HepG2 (cell line): ENCODE results near the gene SOX13. TPM values are rescaled to one million over a fixed set of nuclear protein-coding genes. Genes with fewer than 3 reads are reported as not detected.

Source experiments
- ATF1 ChIP-seq: IDR thresholded peaks from 2 replicates; pipeline ENCODE4 v1.6.1; 2016; ENCODE audit warnings: mild to moderate bottlenecking, control low read depth
- CSRNP2 ChIP-seq: sonication (generic); formaldehyde crosslinking; conservative IDR thresholded peaks from 2 replicates; pipeline ENCODE4 v1.8.0; 2022; ENCODE audit warnings: low read depth, missing genetic modification reagents
- KDM5B ChIP-seq: sonication (generic); formaldehyde crosslinking; IDR thresholded peaks from 2 replicates; pipeline ENCODE4 v1.4.0; 2020; ENCODE audit warnings: missing genetic modification reagents, mild to moderate bottlenecking, borderline replicate concordance
- KLF9 ChIP-seq: IDR thresholded peaks from 2 replicates; pipeline ENCODE4 v1.6.1; 2016; ENCODE audit warnings: low read depth
- MATR3 ChIP-seq: sonication (generic); formaldehyde crosslinking; IDR thresholded peaks from 2 replicates; pipeline ENCODE4 v1.4.0; 2020; ENCODE audit warnings: missing genetic modification reagents
- MEF2D ChIP-seq: sonication (generic); formaldehyde crosslinking; IDR thresholded peaks from 2 replicates; pipeline ENCODE4 v1.5.1; 2020; ENCODE audit warnings: mild to moderate bottlenecking, missing genetic modification reagents
- SUZ12 ChIP-seq: fragments of 150-350 bp; IDR thresholded peaks from 2 replicates; pipeline ENCODE4 v1.6.1; 2014; ENCODE audit warnings: low read depth, low read length
- ZC3H13 ChIP-seq: sonication (generic); formaldehyde crosslinking; IDR thresholded peaks from 2 replicates; pipeline ENCODE4 v1.8.1; 2023; ENCODE audit warnings: mild to moderate bottlenecking, missing genetic modification reagents, moderate library complexity
- ZNF501 ChIP-seq: sonication (generic); formaldehyde crosslinking; IDR thresholded peaks from 2 replicates; pipeline ENCODE4 v1.5.1; 2020; ENCODE audit warnings: mild to moderate bottlenecking, moderate library complexity, missing genetic modification reagents
- ZNF530 ChIP-seq: sonication (generic); formaldehyde crosslinking; IDR thresholded peaks from 2 replicates; pipeline ENCODE4 v1.5.0; 2020; ENCODE audit warnings: low read depth, mild to moderate bottlenecking, missing genetic modification reagents
- ZNF569 ChIP-seq: sonication (generic); formaldehyde crosslinking; IDR thresholded peaks from 2 replicates; pipeline ENCODE4 v1.5.0; 2020; ENCODE audit warnings: mild to moderate bottlenecking, missing genetic modification reagents, moderate library complexity, borderline replicate concordance
- ZNF687 ChIP-seq: sonication (generic); formaldehyde crosslinking; IDR thresholded peaks from 2 replicates; pipeline ENCODE4 v1.5.1; 2020; ENCODE audit warnings: mild to moderate bottlenecking, missing genetic modification reagents, moderate library complexity
- polyA plus RNA-seq, 8 experiments: library from polyadenylated mRNA; depleted of rRNA in 3 of 8; stranded (reverse) in 7 of 8; unstranded in 1 of 8; fragments of >200 nt; fragmentation: Illumina TruSeq in 4 of 8; extraction: Trizol in 4 of 8; gene quantifications; 2 replicates each; pipeline versions ENCODE4 v1.2.1 to v1.2.3, GENCODE V29; 2011 to 2016; ENCODE audit warnings: low read depth in 4 of 8, missing spikeins in 1 of 8, mixed read lengths in 1 of 8; ENCODE audit not compliant: insufficient read depth in 1 of 8
- total RNA-seq, 5 experiments: library from RNA; depleted of rRNA; stranded (reverse); fragments of >200 nt; fragmentation: Illumina TruSeq; extraction: Trizol; gene quantifications; 2 replicates each; pipeline ENCODE4 v1.2.3, GENCODE V29; 2016; ENCODE audit warnings: low read depth in 1 of 5
- TF ChIP-seq, protein P1 (sequence below): sonication (generic); formaldehyde crosslinking; IDR thresholded peaks from 2 replicates; pipeline ENCODE4 v1.5.0; 2020; ENCODE audit warnings: mild to moderate bottlenecking, missing genetic modification reagents
- TF ChIP-seq, protein P2 (sequence below): sonication (generic); formaldehyde crosslinking; IDR thresholded peaks from 2 replicates; pipeline ENCODE4 v1.4.0; 2020; ENCODE audit warnings: missing genetic modification reagents, mild to moderate bottlenecking, borderline replicate concordance

SOX13 gene
- total and polyA plus RNA-seq, 2 of the 13 experiments (the other 11 are each of a cell fraction or from before 2014, with no cell fraction given): 13.3 to 15.8 TPM

DNA sequence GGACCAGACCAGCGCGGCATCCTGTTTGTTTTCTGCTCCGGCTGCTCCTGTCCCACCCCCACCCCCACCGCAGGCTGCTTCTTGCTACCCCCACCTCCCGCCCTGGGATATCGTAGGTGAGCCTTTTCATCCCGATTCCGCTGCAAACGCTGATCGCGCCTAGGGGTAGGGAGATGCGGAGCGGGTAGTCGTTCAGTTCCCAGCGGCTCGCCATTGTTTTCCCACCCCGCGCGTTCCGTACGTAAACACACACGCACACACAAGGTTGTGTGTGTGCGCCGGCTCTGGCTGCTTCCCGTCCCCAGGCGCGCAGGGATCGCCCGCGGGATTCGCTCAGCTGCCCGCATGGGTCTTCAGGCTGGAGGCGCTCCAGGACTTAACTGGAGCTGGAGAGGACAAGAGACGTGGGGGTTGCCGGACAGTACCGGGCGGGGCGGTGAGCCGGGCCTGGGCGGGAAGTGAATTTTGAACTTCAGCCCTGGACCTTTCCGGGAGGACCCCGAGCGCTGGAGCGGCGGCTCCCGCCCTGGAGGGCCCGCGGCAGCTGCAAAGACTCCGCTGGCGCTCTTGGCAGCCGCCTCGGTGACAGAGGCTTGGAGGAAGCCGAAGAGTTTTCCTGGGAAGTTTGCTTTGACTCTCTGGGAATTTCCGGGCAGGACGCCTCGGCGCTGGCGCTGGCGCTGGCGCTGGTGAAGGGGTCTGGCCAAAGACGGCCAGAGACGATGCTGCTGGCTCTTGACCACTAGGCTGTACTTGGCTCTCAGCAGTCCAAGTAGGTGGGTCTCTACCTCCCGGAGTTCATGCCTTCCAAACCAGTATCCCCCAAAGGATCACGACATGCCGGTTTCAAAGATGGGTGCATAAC lies 1.6 kb downstream of the SOX13 start (continued):
- TF ChIP-seq MEF2D (CRISPR knock-in tag) (0 out of 2 replicates have a peak, but pooled peaks have one; percentile 41), ZNF501 (CRISPR knock-in tag) (peak; percentile 72), CSRNP2 (CRISPR knock-in tag) (no peak), ZC3H13 (CRISPR knock-in tag) (0 out of 2 replicates have a peak, but pooled peaks have one; percentile 9), ATF1 (no peak), ZNF530 (no peak), MATR3 (CRISPR knock-in tag) (no peak), ZNF687 (CRISPR knock-in tag) (peak; percentile 83), KLF9 (CRISPR knock-in tag) (no peak), KDM5B (CRISPR knock-in tag) (no peak; the same call in none of the 2 replicates), ZNF569 (CRISPR knock-in tag) (no peak), SUZ12 (no peak)
- TF ChIP-seq, protein P1, sequence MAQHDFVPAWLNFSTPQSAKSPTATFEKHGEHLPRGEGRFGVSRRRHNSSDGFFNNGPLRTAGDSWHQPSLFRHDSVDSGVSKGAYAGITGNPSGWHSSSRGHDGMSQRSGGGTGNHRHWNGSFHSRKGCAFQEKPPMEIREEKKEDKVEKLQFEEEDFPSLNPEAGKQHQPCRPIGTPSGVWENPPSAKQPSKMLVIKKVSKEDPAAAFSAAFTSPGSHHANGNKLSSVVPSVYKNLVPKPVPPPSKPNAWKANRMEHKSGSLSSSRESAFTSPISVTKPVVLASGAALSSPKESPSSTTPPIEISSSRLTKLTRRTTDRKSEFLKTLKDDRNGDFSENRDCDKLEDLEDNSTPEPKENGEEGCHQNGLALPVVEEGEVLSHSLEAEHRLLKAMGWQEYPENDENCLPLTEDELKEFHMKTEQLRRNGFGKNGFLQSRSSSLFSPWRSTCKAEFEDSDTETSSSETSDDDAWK: no peak
- TF ChIP-seq, protein P2, sequence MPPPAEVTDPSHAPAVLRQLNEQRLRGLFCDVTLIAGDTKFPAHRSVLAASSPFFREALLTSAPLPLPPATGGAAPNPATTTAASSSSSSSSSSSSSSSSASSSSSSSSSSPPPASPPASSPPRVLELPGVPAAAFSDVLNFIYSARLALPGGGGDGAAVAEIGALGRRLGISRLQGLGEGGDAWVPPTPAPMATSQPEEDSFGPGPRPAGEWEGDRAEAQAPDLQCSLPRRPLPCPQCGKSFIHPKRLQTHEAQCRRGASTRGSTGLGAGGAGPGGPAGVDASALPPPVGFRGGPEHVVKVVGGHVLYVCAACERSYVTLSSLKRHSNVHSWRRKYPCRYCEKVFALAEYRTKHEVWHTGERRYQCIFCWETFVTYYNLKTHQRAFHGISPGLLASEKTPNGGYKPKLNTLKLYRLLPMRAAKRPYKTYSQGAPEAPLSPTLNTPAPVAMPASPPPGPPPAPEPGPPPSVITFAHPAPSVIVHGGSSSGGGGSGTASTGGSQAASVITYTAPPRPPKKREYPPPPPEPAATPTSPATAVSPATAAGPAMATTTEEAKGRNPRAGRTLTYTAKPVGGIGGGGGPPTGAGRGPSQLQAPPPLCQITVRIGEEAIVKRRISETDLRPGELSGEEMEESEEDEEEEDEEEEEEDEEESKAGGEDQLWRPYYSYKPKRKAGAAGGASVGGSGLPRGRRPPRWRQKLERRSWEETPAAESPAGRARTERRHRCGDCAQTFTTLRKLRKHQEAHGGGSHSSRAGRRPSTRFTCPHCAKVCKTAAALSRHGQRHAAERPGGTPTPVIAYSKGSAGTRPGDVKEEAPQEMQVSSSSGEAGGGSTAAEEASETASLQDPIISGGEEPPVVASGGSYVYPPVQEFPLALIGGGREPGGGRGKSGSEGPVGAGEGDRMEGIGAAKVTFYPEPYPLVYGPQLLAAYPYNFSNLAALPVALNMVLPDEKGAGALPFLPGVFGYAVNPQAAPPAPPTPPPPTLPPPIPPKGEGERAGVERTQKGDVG: peak; percentile 67; the same call in 1 of the 2 replicates
